Subcutaneous adipose tissue (tissue), 4 donors: ENCODE data around the gene FAM110D. TPM values are rescaled to one million over a fixed set of nuclear protein-coding genes. Genes with fewer than 3 reads are reported as not detected.

Source experiments
- CTCF ChIP-seq: fragments of 450-650 bp; IDR thresholded peaks from one replicate; pipeline ENCODE4 v1.5.1; 2016; ENCODE audit warnings: low read depth, mild to moderate bottlenecking, control low read depth, antibody characterized with exemption, moderate library complexity
- total RNA-seq, 4 donors: library from RNA; depleted of rRNA; stranded (reverse); fragments of >200 nt; gene quantifications; one replicate each; pipeline ENCODE4 v1.1.0, GENCODE V29; 2016

The FAM110D gene
- total RNA-seq, 4 donors from 2014 or later: 0.98 to 11.0 (median 5.5) TPM

GRCh38 chr1:26188477-26188876, 29.6 kb downstream of the FAM110D start:
- no peak for TF ChIP-seq CTCF

- TF ChIP-seq CTCF: no peak
Observed at GRCh38 chr1:26189331-26189730, 30.5 kb downstream of the FAM110D start.

GRCh38 chr1:26189751-26190275, 30.9 kb downstream of the FAM110D start:
- TF ChIP-seq CTCF: no peak

GRCh38 chr1:26190373-26190987, 31.6 kb downstream of the FAM110D start, which contains the start of gene CATSPER4:
TSS of gene CATSPER4 (plus strand) at chr1:26190602. CDS start at chr1:26190628, 26 bp downstream.
- no peak for TF ChIP-seq CTCF

- no peak for TF ChIP-seq CTCF
Observed at GRCh38 chr1:26191739-26192138, 32.9 kb downstream of the FAM110D start.

- TF ChIP-seq CTCF: no peak
Observed at GRCh38 chr1:26195805-26196204, 36.9 kb downstream of the FAM110D start.

- no peak for TF ChIP-seq CTCF
Observed at GRCh38 chr1:26197301-26197700, 38.4 kb downstream of the FAM110D start.
